Parathyroid adenoma (tissue), 2 donors: ENCODE data around the gene CEP72.
"Not testable (repeated sequence)": the region's sequence is repeated elsewhere in the genome, so short reads cannot be mapped to it uniquely, and the experiment has no call there.

Experiments used
- H2AFZ ChIP-seq: fragments of 300-600 bp; sonication (generic); one replicate; pipeline ENCODE4 v1.7.0; 2017; ENCODE audit warnings: antibody characterized with exemption, mild to moderate bottlenecking
- H3K27ac ChIP-seq: fragments of 300-600 bp; sonication (generic); one replicate; pipeline ENCODE4 v1.7.0; 2017
- H3K27me3 ChIP-seq: fragments of 300-600 bp; sonication (generic); one replicate; pipeline ENCODE4 v1.7.0; 2017; ENCODE audit warnings: low read length; ENCODE audit not compliant: control insufficient read depth, insufficient read depth
- H3K36me3 ChIP-seq: fragments of 300-600 bp; sonication (generic); one replicate; pipeline ENCODE4 v1.7.0; 2017; ENCODE audit warnings: low read length; ENCODE audit not compliant: control insufficient read depth, insufficient read depth
- H3K4me1 ChIP-seq: fragments of 300-600 bp; sonication (generic); one replicate; pipeline ENCODE4 v1.7.0; 2017; ENCODE audit warnings: control low read depth
- H3K4me2 ChIP-seq: fragments of 300-600 bp; sonication (generic); one replicate; pipeline ENCODE4 v1.7.0; 2017; ENCODE audit warnings: low read length
- H3K4me3 ChIP-seq: fragments of 300-600 bp; sonication (generic); one replicate; pipeline ENCODE4 v1.7.0; 2017; ENCODE audit warnings: low read depth, low read length
- H3K79me2 ChIP-seq: fragments of 300-600 bp; sonication (generic); one replicate; pipeline ENCODE4 v1.7.0; 2017; ENCODE audit warnings: control low read depth
- H3K9ac ChIP-seq: fragments of 300-600 bp; sonication (generic); one replicate; pipeline ENCODE4 v1.7.0; 2017; ENCODE audit warnings: mild to moderate bottlenecking
- H3K9me3 ChIP-seq: fragments of 300-600 bp; sonication (generic); one replicate; pipeline ENCODE4 v1.7.0; 2017; ENCODE audit warnings: low read length; ENCODE audit not compliant: control insufficient read depth
- CTCF ChIP-seq: fragments of 300-600 bp; sonication (generic); IDR thresholded peaks from one replicate; pipeline ENCODE4 v1.7.0; 2017; ENCODE audit warnings: antibody characterized with exemption, mild to moderate bottlenecking
- donor health status: primary hyperparathyroidism.

Gene CEP72

GRCh38 chr5:604391-604831, 7.7 kb upstream of the CEP72 start:
- Histone ChIP-seq H3K79me2 (no peaks in the 10 kb centered on the region), H3K27ac (no peak overlapping the region), H3K4me1 (no peaks in the 10 kb centered on the region), H3K9ac (no peak overlapping the region), H3K9me3 (no peaks in the 10 kb centered on the region), H3K27me3 (no peaks in the 10 kb centered on the region), H2AFZ (no peak overlapping the region), H3K36me3 (no peaks in the 10 kb centered on the region), H3K4me2 (no peak overlapping the region), H3K4me3 (no peak overlapping the region)
- TF ChIP-seq CTCF = no peak

DNA sequence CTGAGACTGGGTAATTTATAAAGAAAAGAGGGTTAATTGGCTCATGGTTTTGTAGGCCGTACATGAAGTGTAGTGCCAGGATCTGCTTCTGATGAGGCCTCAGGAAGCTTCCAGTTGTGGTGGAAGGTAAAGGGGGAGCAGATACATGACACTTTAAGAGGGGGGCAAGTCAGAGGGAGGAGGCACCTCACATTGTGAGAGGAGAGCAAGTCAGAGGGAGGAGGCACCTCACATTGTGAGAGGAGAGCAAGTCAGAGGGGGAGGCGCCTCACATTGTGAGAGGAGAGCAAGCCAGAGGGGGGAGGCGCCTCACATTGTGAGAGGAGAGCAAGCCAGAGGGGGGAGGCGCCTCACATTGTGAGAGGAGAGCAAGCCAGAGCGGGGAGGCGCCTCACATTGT, 7.0 kb upstream of the CEP72 start:
- not testable (repeated sequence) for H3K27me3 ChIP-seq, H3K4me2 ChIP-seq, H3K27ac ChIP-seq, H2AFZ ChIP-seq, H3K36me3 ChIP-seq, H3K9me3 ChIP-seq, H3K4me1 ChIP-seq, H3K79me2 ChIP-seq, H3K4me3 ChIP-seq, H3K9ac ChIP-seq

DNA sequence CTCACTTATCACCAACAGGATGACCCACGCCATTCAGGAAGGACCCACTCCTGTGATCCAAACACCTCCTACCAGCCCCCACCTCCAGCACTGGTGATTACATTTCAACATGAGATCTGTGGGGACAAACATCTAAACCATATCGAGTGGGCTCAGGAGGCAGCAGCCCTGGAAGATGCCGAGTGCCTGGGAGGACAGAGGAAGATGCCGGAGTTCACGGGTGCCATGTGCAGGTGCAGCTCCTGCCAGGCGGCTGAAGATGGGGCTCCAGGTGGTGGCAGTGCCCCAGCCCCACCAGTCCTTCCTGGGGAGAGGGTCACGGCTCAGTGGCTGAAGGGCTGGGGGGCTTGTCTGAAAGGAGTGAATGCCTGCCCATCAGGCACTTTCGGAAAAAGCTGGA, 6.1 kb upstream of the CEP72 start:
- Histone ChIP-seq H3K9me3 (no peaks in the 10 kb centered on the region), H3K79me2 (no peaks in the 10 kb centered on the region), H3K27me3 (no peaks in the 10 kb centered on the region), H3K4me1 (no peaks in the 10 kb centered on the region), H3K27ac (no peak overlapping the region), H3K36me3 (no peaks in the 10 kb centered on the region), H2AFZ (no peak overlapping the region), H3K9ac (no peak overlapping the region), H3K4me2 (no peak overlapping the region), H3K4me3 (no peak overlapping the region)
- TF ChIP-seq CTCF = no peak

DNA sequence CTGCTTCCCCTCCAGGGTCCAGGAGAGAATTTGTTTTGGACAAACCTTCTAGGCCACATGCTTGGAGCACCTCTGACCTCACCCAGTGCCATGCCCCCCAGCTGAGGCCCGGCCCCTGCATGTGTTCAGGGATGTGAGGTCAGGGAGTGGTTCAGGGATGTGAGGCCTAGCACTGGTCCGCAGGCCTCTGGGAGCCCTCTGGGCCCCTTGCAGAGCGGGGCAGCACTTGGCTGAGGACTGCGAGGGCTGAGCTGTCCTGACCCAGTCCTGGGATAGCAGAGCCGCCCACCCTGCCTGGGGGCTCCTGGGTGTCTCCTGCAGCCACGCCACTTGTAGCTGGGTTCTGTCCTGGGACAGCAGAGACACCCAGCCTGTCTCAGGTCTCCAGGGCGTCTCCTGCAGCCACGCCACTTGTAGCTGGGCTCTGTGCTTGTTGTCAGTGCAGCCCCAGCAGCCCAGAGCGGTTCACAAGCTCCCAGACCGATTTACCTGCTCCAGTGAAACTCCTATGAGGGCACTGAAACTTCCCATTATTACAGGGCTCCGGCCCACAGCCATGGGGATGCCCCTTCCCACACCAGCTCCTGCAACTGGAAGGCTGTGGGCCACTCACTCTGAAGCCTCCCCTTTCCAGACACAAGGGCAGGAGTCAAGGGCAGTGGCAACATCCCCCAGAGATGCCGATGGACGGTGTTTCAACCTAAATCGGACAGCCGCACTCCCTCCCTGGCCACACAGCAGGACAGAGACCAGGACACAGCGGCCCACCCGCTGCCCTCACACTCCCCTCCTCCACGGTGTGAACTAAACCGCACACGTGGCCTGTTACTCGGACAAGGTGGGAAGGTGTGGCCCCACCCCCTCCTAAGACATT, 5.4 kb upstream of the CEP72 start:
- no peak overlapping the region for H3K4me3 ChIP-seq
- H3K27ac ChIP-seq = no peak overlapping the region
- no peaks in the 10 kb centered on the region for H3K27me3 ChIP-seq
- H3K79me2 ChIP-seq = no peaks in the 10 kb centered on the region
- no peak overlapping the region for H3K9ac ChIP-seq
- H3K4me2 ChIP-seq = no peak overlapping the region
- no peaks in the 10 kb centered on the region for H3K4me1 ChIP-seq
- no peaks in the 10 kb centered on the region for H3K36me3 ChIP-seq
- H2AFZ ChIP-seq = no peak overlapping the region
- no peak for TF ChIP-seq CTCF
- no peaks in the 10 kb centered on the region for H3K9me3 ChIP-seq

GRCh38 chr5:607541-608428, 4.4 kb upstream of the CEP72 start:
- no peaks in the 10 kb centered on the region for H3K9me3 ChIP-seq
- no peak for TF ChIP-seq CTCF
- H3K4me1 ChIP-seq = no peaks in the 10 kb centered on the region
- no peaks in the 10 kb centered on the region for H3K36me3 ChIP-seq
- H3K79me2 ChIP-seq = no peaks in the 10 kb centered on the region
- H3K27ac ChIP-seq = no peak overlapping the region
- no peak overlapping the region for H3K9ac ChIP-seq
- H3K4me3 ChIP-seq = no peak overlapping the region
- no peak overlapping the region for H3K4me2 ChIP-seq
- H2AFZ ChIP-seq = no peak overlapping the region
- H3K27me3 ChIP-seq = no peaks in the 10 kb centered on the region
